Natural killer cell treated with Interleukin-12 subunit alpha and Interleukin-12 subunit beta and Interleukin-15 and Interleukin-18, amount 100 ng/mL, for 72 hours (primary cell): ENCODE data around the gene GKN1. TPM values are rescaled to one million over a fixed set of nuclear protein-coding genes. Genes with fewer than 3 reads are reported as not detected.
A peak's percentile ranks its signal among the peaks of the same experiment; 100 is the strongest.
"Not testable (repeated sequence)": the region's sequence is repeated elsewhere in the genome, so short reads cannot be mapped to it uniquely, and the experiment has no call there.

Source experiments
- ATAC-seq, 2 donors: fragments of 150-1000 bp; cut with Tn5 transposase in 1 of 2; sonication (Bioruptor Pico), chemical (Tn5 transposase) in 1 of 2; 2 replicates each; pipeline ENCODE4 v1.10.0; 2021
- DNase-seq: peaks from one replicate; pipeline ENCODE4 v3.0.0; 2022; ENCODE audit warnings: low spot score
- H3K27ac Mint-ChIP-seq, 2 donors: 1 replicate in 1 of 2; 2 replicates in 1 of 2; pipeline ENCODE4 v1.8.0; 2022; ENCODE audit warnings: mixed read lengths in 2 of 2, mild to moderate bottlenecking in 1 of 2, moderate library complexity in 1 of 2
- H3K27me3 Mint-ChIP-seq, 2 donors: 1 replicate in 1 of 2; 2 replicates in 1 of 2; pipeline ENCODE4 v1.8.0; 2022; ENCODE audit warnings: mixed read lengths in 2 of 2
- H3K36me3 Mint-ChIP-seq: one replicate; pipeline ENCODE4 v1.8.0; 2022; ENCODE audit warnings: mixed read lengths
- H3K4me1 Mint-ChIP-seq, 2 donors: 1 replicate in 1 of 2; 2 replicates in 1 of 2; pipeline ENCODE4 v1.8.0; 2022; ENCODE audit warnings: low read depth in 2 of 2, mixed read lengths in 2 of 2, mild to moderate bottlenecking in 1 of 2
- H3K4me3 Mint-ChIP-seq: one replicate; pipeline ENCODE4 v1.8.0; 2022; ENCODE audit warnings: mixed read lengths
- H3K9me3 Mint-ChIP-seq: 2 replicates; pipeline ENCODE4 v1.8.0; 2022; ENCODE audit warnings: mixed read lengths
- total RNA-seq, 2 donors: library from RNA; stranded (reverse); gene quantifications; one replicate each; pipeline ENCODE4 v1.2.3, GENCODE V29; 2022

Gene GKN1
- total RNA-seq, 2 donors from 2014 or later = not detected

DNA sequence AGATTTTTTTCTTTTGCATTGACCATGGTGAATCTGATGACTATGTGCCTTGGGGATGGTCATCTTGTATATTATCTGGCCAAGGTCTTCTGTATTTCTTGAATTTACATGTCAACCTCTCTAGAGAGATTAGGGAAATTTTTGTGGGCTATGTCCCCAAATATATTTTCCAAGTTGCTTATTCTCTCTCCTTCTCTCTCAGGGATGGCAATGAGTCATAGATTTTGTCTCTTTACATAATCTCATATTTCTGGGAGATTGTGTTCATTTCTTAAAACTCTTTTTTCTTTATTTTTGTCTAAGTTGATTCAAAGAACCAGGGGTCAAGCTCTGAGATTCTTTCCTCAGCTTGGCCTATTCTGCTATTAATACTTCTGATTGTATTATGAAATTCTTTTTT is 31.6 kb upstream of the GKN1 start:
- Mint-ChIP-seq H3K4me1 (peaks cover 2 to 5% of the 10 kb centered on the region in 2 donors), H3K36me3 (peaks cover 8% of the 10 kb centered on the region), H3K9me3 (no peaks in the 10 kb centered on the region), H3K27ac (no peak overlapping the region), H3K4me3 (no peak overlapping the region), H3K27me3 (peaks cover 36 to 70% of the 10 kb centered on the region in 2 donors)
- DNase-seq (no peak), ATAC-seq (no peak)

GRCh38 chr2:68943581-68944568 is 30.6 kb upstream of the GKN1 start:
- Mint-ChIP-seq H3K36me3 (peaks cover 8% of the 10 kb centered on the region), H3K9me3 (no peaks in the 10 kb centered on the region), H3K4me1 (peaks cover 2 to 5% of the 10 kb centered on the region in 2 donors), H3K4me3 (no peak overlapping the region), H3K27me3 (peaks cover 35 to 72% of the 10 kb centered on the region in 2 donors), H3K27ac (no peak overlapping the region)
- no peak for DNase-seq
- ATAC-seq = peak in 1 of 2 donors; percentile 69

- Mint-ChIP-seq H3K27ac (no peak overlapping the region), H3K9me3 (no peaks in the 10 kb centered on the region), H3K4me1 (peaks cover 2 to 5% of the 10 kb centered on the region in 2 donors), H3K4me3 (no peak overlapping the region), H3K27me3 (peaks cover 30 to 56% of the 10 kb centered on the region in 2 donors), H3K36me3 (no peaks in the 10 kb centered on the region)
- ATAC-seq (no peak), DNase-seq (no peak)
Measured at GRCh38 chr2:68946117-68946516, 28.3 kb upstream of the GKN1 start.

GRCh38 chr2:68948710-68949109 is 25.7 kb upstream of the GKN1 start:
- no peak overlapping the region for H3K27ac Mint-ChIP-seq

GRCh38 chr2:68951899-68952298 is 22.5 kb upstream of the GKN1 start:
- Mint-ChIP-seq H3K9me3 (peaks cover 4% of the 10 kb centered on the region), H3K27me3 (peaks cover 21 to 43% of the 10 kb centered on the region in 2 donors), H3K4me1 (no peaks in the 10 kb centered on the region), H3K36me3 (no peaks in the 10 kb centered on the region), H3K27ac (no peak overlapping the region), H3K4me3 (no peak overlapping the region)
- no peak for DNase-seq
- ATAC-seq = no peak

More at GRCh38 chr2:68948710-68949109, 25.7 kb upstream of the GKN1 start:
- H3K4me1 Mint-ChIP-seq = no peaks in the 10 kb centered on the region
- peaks cover 20 to 44% of the 10 kb centered on the region in 2 donors for H3K27me3 Mint-ChIP-seq
- no peak for ATAC-seq
- H3K36me3 Mint-ChIP-seq = no peaks in the 10 kb centered on the region
- no peak for DNase-seq
- H3K9me3 Mint-ChIP-seq = no peaks in the 10 kb centered on the region
- no peak overlapping the region for H3K4me3 Mint-ChIP-seq

DNA sequence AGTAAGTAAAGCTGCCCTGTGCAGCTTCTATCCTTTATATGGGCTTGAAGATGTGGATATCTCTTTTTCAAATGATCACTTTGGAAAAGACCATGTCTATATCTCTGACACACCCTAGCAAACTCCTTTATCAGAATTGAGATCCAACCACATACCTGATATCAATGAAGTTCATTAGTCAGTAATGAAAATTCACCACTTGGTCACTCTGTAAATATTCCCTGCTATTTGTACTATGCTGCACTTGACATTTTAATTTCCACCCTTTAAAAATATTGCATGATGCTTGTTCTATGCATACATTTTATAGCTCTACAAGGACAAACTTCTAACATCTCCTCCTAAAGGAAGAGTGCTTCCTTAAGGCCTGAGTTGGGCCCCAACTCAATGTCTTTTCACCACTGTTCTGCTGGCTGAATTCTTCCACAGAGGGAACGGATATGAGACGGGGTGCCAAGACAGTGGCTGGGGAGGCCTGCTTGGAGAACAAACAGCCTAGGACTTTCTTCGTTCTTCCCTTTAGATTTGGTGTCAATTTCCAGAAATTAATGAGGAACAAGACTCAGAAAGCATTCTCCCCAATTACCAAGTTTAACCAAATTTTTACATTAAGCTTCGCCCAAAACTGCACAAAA is 21.4 kb upstream of the GKN1 start, which contains the start of gene GKN2:
Gene GKN2 (minus strand): TSS at position 7 of the 635 bp plus-strand sequence. CDS start 32 bp downstream, outside the sequence.
- no peak for ATAC-seq
- no peaks in the 10 kb centered on the region for H3K4me1 Mint-ChIP-seq
- peaks cover 4% of the 10 kb centered on the region for H3K9me3 Mint-ChIP-seq
- H3K27me3 Mint-ChIP-seq = peaks cover 19 to 48% of the 10 kb centered on the region in 2 donors
- H3K27ac Mint-ChIP-seq = no peak within 1 kb of the TSS
- H3K4me3 Mint-ChIP-seq = no peak within 1 kb of the TSS
- no peak for DNase-seq
- H3K36me3 Mint-ChIP-seq = no peaks in the 10 kb centered on the region

DNA sequence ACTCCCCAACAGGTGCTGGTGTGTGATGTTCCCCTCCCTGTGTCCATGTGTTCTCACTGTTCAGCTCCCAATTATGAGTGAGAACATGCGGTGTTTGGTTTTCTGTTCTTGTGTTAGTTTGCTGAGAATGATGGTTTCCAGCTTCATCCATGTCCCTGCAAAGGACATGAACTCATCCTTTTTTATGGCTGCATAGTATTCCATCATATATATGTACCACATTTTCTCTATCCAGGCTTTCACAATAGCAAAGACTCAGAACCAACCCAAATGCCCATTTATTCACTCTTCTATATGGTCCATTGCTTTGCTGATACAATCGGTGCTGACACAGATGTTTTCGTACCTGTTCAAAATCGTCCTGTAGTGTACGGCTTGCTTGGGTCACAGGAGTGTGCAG is 19.0 kb upstream of the GKN1 start:
- peaks cover 18 to 46% of the 10 kb centered on the region in 2 donors for H3K27me3 Mint-ChIP-seq
- ATAC-seq, H3K36me3 Mint-ChIP-seq, H3K4me3 Mint-ChIP-seq, H3K4me1 Mint-ChIP-seq, H3K27ac Mint-ChIP-seq, H3K9me3 Mint-ChIP-seq, DNase-seq: not testable (repeated sequence)

- Mint-ChIP-seq H3K36me3 (no peaks in the 10 kb centered on the region), H3K9me3 (peaks cover 4% of the 10 kb centered on the region), H3K4me3 (no peak overlapping the region), H3K27ac (no peak overlapping the region), H3K27me3 (peaks cover 24 to 40% of the 10 kb centered on the region in 2 donors), H3K4me1 (no peaks in the 10 kb centered on the region)
- DNase-seq = no peak
- no peak for ATAC-seq
Measured at GRCh38 chr2:68959001-68959400, 15.4 kb upstream of the GKN1 start.

DNA sequence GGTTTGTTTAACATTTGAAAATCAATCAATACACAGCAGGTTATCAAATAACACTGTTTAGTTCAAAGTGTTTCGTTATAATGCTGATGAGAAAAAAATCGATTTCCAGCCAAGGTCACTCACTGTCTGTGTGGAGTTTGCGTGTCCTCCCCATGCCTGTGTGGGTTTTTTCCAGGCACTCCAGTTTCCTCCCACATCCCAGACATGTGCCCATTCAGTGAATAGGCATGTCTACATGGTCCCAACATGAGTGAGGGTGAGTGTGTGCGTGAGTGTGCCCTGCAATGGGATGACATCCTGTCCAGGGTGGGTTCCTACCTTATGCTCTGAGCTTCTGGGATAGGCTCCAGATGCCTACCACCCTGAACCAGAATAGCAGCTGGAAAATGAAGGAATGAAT is 13.1 kb upstream of the GKN1 start:
- DNase-seq = no peak
- no peak overlapping the region for H3K27ac Mint-ChIP-seq
- peaks cover 22 to 42% of the 10 kb centered on the region in 2 donors for H3K27me3 Mint-ChIP-seq
- ATAC-seq = no peak
- no peaks in the 10 kb centered on the region for H3K9me3 Mint-ChIP-seq
- no peak overlapping the region for H3K4me3 Mint-ChIP-seq
- no peaks in the 10 kb centered on the region for H3K4me1 Mint-ChIP-seq
- no peaks in the 10 kb centered on the region for H3K36me3 Mint-ChIP-seq

DNA sequence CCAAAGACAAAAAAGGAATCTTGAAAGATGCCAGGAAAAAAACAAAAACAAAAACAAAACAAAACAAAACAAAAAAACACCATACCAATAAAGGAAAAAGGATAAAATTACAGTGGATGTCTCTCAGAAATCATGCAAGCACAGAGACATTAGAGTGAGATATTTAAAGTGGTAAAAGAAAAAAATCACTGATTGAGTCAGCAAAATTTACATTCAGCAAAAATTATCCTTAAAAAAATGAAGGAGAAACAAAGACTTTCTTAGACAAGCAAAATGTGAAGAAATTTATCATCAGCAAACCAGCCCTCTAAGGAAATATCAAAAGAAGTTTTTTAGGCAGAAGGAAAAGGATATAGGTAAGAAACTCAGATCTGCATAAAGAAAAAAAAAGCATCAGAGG is 10.2 kb upstream of the GKN1 start:
- no peak overlapping the region for H3K27ac Mint-ChIP-seq
- peaks cover 33 to 41% of the 10 kb centered on the region in 2 donors for H3K27me3 Mint-ChIP-seq
- H3K9me3 Mint-ChIP-seq = no peaks in the 10 kb centered on the region
- no peak overlapping the region for H3K4me3 Mint-ChIP-seq
- H3K36me3 Mint-ChIP-seq = no peaks in the 10 kb centered on the region
- no peaks in the 10 kb centered on the region for H3K4me1 Mint-ChIP-seq
- ATAC-seq (no peak), DNase-seq (no peak)

DNA sequence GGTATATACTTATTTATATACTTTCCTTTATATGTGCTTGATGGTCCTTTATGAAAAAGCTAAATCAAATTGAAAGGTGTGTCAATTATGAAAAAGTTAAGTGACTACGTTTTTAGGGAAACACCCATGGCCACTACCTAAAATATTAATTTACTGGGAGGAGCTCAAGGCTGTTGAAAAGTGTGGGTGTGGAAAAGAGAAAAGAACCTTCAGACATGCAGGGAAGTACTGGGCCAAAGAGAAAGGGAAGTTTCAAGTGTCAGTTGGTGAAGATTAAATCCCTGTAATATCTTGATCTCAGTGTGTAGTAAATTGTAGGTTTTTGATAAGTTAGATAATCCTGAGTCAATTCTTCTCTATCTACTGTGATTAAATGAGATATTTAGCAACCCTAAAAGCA is 6.2 kb upstream of the GKN1 start:
- H3K27me3 Mint-ChIP-seq = peaks cover 37 to 41% of the 10 kb centered on the region in 2 donors
- H3K4me1 Mint-ChIP-seq = no peaks in the 10 kb centered on the region
- DNase-seq (no peak), ATAC-seq (no peak)
- H3K9me3 Mint-ChIP-seq = no peaks in the 10 kb centered on the region
- H3K36me3 Mint-ChIP-seq = no peaks in the 10 kb centered on the region
- no peak overlapping the region for H3K4me3 Mint-ChIP-seq
- H3K27ac Mint-ChIP-seq = no peak overlapping the region

DNA sequence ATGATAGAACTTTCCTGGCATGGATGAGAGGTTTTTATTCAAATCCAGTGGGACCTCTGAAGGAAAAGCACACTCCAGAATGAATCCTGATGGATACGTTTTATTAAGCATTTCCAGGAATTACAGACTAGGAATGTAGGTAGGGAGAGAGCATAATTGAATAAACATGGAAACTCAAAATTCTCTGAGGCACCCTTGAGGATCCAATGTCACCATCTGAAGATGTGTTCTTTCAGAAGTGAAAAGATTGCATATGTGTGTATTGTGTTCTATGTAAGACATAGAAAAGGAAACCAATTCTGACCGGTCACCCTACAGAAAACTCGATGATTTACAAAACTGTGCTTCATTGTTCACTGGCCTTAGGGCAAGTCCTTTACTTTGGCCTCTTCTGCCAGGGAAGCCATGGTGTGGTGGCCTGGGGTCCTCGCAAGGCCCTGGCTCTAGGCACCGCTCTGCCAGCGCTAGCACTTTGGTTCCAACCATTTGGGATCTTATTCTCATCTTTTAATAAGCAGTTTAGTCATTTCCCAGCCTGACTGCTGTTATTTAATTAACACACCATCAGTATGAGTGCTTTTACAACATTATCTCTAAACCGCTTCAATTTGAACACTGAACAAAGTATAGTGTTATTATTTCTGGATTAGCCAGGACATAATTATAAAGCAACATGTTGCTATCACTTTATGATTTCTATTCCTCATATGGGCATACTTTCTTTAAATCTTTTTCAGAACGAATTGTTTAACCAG is 4.5 kb upstream of the GKN1 start:
- no peak overlapping the region for H3K27ac Mint-ChIP-seq

GRCh38 chr2:68970566-68971265 is 3.7 kb upstream of the GKN1 start:
- H3K36me3 Mint-ChIP-seq = no peaks in the 10 kb centered on the region
- H3K4me1 Mint-ChIP-seq = no peaks in the 10 kb centered on the region
- no peak overlapping the region for H3K27ac Mint-ChIP-seq
- no peak for ATAC-seq
- no peak overlapping the region for H3K4me3 Mint-ChIP-seq
- H3K9me3 Mint-ChIP-seq = no peaks in the 10 kb centered on the region
- peaks cover 22 to 35% of the 10 kb centered on the region in 2 donors for H3K27me3 Mint-ChIP-seq
- no peak for DNase-seq

More for the DNA sequence above, 4.5 kb upstream of the GKN1 start:
- Mint-ChIP-seq H3K36me3 (no peaks in the 10 kb centered on the region), H3K4me3 (no peak overlapping the region), H3K4me1 (no peaks in the 10 kb centered on the region), H3K9me3 (no peaks in the 10 kb centered on the region), H3K27me3 (peaks cover 24 to 29% of the 10 kb centered on the region in 2 donors)
- ATAC-seq (no peak), DNase-seq (no peak)
